Activated gamma-delta T cell treated with Interleukin-2 at 50 U/mL for 16 hours (primary cell): ENCODE results near the gene AFF1.

ENCODE experiments used
- DNase-seq: peaks from one replicate; pipeline ENCODE4 v3.0.0-alpha.2; 2020

Gene AFF1

GRCh38 chr4:87037671-87038334 is 103.0 kb downstream of the AFF1 start:
- no peak for DNase-seq

GRCh38 chr4:87038837-87039615 is 104.2 kb downstream of the AFF1 start:
- DNase-seq, result no peak

GRCh38 chr4:87041141-87041540 is 106.3 kb downstream of the AFF1 start:
- no peak for DNase-seq

- DNase-seq, result no peak
Observed at GRCh38 chr4:87042221-87042620, 107.4 kb downstream of the AFF1 start.

GRCh38 chr4:87042986-87043820 is 108.4 kb downstream of the AFF1 start:
- DNase-seq, result no peak

GRCh38 chr4:87044511-87045233 is 109.9 kb downstream of the AFF1 start:
- DNase-seq, result no peak

GRCh38 chr4:87045234-87045558 is 110.4 kb downstream of the AFF1 start:
- no peak for DNase-seq

GRCh38 chr4:87045659-87046058 is 110.8 kb downstream of the AFF1 start:
- DNase-seq, result no peak

GRCh38 chr4:87046121-87046551 is 111.3 kb downstream of the AFF1 start:
- no peak for DNase-seq

- DNase-seq, result no peak
Observed at GRCh38 chr4:87047281-87047798, 112.5 kb downstream of the AFF1 start.

- DNase-seq, result no peak
Observed at GRCh38 chr4:87049508-87049907, 114.7 kb downstream of the AFF1 start.

- no peak for DNase-seq
Observed at GRCh38 chr4:87050596-87050995, 115.8 kb downstream of the AFF1 start.

- no peak for DNase-seq
Observed at GRCh38 chr4:87051121-87051713, 116.4 kb downstream of the AFF1 start.

- DNase-seq, result no peak
Observed at GRCh38 chr4:87052615-87053014, 117.8 kb downstream of the AFF1 start.

GRCh38 chr4:87053176-87053658 is 118.4 kb downstream of the AFF1 start:
- no peak for DNase-seq

GRCh38 chr4:87053802-87054767 is 119.3 kb downstream of the AFF1 start:
- no peak for DNase-seq

GRCh38 chr4:87054900-87055299 is 120.1 kb downstream of the AFF1 start:
- DNase-seq, result no peak

GRCh38 chr4:87055311-87055710 is 120.5 kb downstream of the AFF1 start:
- DNase-seq, result no peak

- DNase-seq, result no peak
Observed at GRCh38 chr4:87056881-87057280, 122.1 kb downstream of the AFF1 start.

- no peak for DNase-seq
Observed at GRCh38 chr4:87057835-87058355, 123.1 kb downstream of the AFF1 start.
